HG03095 (cell line): ENCODE data around the gene CSDE1.
A peak's percentile ranks its signal among the peaks of the same experiment; 100 is the strongest.

Experiments
- ATAC-seq: cut with Tn5 transposase; IDR thresholded peaks from one replicate; pipeline ENCODE4 v1.9.1; 2021; ENCODE audit warnings: moderate library complexity; ENCODE audit not compliant: unreplicated experiment

Gene CSDE1

GRCh38 chr1:114750780-114751179, 7.0 kb downstream of the CSDE1 start:
- ATAC-seq = no peak

GRCh38 chr1:114749835-114750234, 7.9 kb downstream of the CSDE1 start:
- ATAC-seq = no peak

- no peak for ATAC-seq
These were observed 11.2 kb downstream of the CSDE1 start for GRCh38 chr1:114746450-114747121.

DNA sequence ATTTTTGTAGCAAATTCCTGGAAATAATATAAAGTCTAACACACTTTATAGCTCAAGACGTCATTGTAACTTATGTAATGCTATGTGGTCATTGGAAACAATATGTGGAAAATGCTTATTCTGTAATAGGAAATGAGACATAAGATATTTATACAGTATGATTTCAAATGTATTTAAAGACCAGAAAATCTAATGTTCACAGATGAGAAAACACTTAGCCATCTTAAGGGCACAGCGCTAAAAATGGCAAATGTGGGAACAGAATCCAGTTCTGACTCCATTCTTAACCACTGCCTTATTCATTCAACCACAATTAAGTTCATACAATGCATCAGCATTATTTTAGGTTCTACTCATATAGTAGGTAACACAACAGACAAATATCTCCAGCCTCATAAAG, 12.5 kb downstream of the CSDE1 start:
- no peak for ATAC-seq

DNA sequence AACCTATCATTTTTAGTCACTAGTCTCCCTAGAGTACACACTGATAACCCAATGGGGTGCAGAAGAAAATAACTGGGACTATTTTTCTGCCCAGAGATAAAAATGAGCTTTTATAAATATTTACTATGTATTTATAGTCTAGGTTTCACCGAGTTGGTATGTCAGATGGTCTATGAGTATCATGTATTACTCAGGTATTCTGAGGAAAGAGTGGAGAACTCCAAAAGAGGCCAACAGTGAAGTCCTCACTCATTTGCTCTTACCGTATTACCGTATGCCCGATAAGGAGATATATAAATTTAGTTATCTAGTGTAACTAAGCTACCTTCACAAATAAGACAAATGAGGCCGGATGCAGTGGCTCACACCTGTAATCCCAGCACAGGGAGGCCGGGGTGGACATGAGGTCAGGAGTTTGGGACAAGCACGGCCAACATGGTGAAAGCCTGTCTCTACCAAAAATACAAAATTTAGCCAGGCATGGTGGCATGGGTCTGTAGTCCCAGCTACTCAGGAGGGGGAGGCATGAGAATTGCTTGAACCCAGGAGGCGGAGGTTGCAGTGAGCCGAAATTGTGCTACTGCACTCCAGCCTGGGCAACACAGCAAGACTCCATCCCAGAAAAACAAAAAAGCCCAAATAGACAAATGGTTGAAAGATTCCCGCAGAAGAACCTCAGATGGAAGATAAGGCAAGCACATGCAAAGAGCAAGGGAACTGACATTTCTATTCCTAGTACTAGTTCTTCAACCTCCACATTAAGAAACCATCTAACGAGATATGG, 15.6 kb downstream of the CSDE1 start:
- ATAC-seq = no peak

- ATAC-seq = no peak
These were observed 17.5 kb downstream of the CSDE1 start for GRCh38 chr1:114740331-114740730.

GRCh38 chr1:114737314-114737849, 20.4 kb downstream of the CSDE1 start:
- ATAC-seq = no peak

DNA sequence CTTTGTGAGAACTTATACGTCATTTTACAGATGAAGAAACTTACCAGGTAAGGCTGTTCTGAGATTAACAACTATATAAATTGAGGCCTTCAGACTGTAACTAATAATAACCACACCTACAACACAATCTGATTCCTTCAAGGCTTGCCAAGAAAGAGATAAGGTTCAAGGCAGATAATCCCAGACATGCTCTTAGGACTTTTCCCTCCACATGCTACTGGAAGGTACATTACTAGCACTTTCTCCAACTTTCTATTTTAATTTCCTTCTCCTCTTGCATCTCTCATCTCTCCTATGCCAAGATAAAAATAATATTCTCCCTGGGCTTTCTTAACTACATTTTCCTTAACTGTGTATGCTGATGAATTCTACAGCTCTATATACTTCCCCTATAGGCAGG, 22.3 kb downstream of the CSDE1 start:
- no peak for ATAC-seq

DNA sequence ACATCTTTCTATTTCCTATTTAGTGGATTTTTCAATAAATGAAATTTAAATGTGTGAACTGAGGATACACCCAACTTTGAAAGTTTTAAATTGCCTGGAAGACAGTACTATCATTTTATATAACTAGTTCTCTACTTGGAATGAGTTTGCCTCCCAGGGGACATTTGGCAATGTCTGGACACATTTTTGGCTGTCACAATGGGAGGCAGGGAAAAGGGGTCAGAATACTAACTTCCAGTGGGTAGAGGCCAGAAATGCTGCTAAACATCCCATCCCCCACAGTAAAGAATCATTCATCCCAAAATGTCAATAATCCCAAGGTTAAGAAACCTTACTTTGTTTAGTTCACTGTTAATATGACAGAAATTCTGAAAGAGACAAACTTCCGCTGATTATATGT, 28.0 kb downstream of the CSDE1 start:
- ATAC-seq = no peak

DNA sequence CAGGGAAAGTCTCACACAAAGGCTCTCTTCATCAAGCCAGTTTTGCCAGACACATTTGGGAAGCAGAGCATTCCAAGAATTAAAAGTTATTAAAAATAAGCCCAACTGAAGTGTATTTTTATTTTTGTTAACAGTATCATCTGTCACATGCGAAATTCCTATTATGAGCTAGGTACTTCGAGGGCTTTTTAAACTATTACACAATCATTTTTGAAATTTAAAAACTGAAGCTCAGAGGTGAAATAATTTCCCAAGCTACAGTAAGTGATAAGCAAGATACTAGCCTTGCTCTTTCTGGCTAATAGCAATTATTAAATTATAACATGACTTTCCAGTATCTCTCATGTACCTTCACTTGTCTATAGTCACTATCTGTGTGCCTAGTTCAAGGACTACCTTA, 29.2 kb downstream of the CSDE1 start:
- no peak for ATAC-seq

DNA sequence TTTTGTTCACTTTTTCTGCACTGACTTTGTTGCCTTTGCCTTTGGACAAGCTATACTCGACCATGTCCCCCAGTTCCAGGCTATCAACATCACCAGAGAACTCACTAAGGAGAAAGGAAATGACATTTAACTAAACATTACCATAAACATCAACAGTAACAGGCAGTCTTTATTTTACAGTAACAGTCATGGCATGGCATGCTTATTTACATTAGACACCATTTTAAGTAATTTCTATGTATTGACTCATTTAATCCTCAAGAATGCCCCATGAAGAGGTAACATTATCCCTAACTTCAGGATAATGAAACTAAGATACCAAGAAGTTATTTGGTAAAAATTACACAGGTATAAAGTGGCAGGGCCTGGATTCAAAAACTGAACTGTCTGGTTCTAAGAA, 32.6 kb downstream of the CSDE1 start:
- no peak for ATAC-seq

- ATAC-seq = no peak
These were observed 33.9 kb downstream of the CSDE1 start for GRCh38 chr1:114723915-114724314.

GRCh38 chr1:114723457-114723856, 34.3 kb downstream of the CSDE1 start:
- ATAC-seq = no peak

GRCh38 chr1:114720492-114720891, 37.3 kb downstream of the CSDE1 start:
- no peak for ATAC-seq

- no peak for ATAC-seq
These were observed 38.4 kb downstream of the CSDE1 start for GRCh38 chr1:114719424-114719787.

DNA sequence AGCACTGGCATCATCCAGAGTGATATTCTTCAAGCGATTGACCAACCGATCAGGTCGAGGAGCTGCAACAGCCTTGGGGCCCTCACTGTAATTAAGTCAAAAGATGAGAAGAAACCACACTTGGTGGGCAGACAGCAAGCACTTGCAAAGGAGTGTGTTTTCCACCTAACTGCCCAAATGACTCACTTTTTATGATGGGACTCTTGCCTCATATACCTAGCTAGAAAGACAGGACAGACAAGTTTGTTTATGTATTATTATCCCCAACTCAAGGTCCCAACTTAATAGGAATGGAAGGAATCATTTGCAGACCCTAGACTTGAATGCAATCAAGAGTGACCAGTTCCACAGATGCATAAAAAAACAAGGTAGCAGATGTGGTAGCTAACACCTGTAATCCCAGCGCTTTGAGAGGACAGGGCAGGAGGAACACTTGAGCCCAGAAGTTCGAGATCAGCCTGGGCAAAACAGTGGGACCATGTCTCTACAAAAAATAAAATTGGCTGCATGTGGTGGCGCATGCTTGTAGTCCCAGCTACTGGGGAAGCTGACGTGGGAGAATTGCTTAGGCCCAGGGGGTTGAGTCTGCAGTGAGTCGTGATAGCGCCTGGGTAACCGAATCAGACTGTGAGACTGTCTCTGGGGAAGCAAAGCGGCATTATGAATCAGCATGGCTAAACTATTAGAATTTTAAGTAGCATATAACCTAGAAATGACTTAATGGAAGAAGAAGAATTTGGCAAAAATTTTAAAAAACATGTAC, 38.9 kb downstream of the CSDE1 start:
- ATAC-seq = no peak

DNA sequence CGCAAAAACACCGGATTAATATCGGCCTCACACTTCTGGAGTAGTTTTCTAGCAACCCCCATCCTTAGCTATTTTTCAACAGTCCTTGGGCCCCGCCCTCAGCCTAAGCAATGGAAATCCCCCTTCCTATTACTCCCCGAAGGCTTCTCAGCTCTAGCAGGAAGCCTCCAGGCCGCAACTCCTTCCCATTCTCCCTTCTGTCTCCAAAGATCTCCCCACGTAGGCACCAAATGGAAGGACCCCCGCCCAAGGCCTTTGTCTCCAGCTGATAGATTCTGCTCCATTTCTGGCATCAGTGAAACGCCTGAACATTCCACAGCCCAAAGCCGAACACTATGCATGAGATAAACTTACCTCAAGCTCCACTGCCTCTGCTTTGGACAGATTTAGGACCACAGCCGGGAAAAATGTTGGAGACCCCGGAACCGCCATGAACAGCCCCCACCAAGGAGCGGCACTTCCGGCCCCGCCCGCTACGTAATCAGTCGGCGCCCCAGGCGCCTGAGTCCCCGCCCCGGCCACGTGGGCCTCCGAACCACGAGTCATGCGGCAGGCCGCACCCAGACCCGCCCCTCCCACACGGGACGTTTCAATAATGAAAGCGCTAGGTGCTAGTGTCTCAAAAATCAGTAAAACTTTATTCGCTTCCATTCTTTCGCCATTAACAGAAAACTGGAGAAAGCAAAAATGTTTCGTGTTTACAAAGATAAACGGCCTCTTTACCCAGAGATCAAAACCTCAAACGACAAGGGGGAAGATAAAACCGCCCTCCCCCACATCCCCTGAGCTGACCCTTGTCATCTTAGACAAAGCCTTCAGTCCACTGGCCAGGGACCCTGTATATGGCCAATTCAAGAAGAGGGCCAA, 41.2 kb downstream of the CSDE1 start, which contains the start of gene NRAS:
Gene NRAS (minus strand): TSS at position 468 of the 867 bp plus-strand sequence. CDS start 611 bp downstream, outside the sequence.
- peak; percentile 96 for ATAC-seq

GRCh38 chr1:114715952-114716303, 41.9 kb downstream of the CSDE1 start:
- no peak for ATAC-seq

DNA sequence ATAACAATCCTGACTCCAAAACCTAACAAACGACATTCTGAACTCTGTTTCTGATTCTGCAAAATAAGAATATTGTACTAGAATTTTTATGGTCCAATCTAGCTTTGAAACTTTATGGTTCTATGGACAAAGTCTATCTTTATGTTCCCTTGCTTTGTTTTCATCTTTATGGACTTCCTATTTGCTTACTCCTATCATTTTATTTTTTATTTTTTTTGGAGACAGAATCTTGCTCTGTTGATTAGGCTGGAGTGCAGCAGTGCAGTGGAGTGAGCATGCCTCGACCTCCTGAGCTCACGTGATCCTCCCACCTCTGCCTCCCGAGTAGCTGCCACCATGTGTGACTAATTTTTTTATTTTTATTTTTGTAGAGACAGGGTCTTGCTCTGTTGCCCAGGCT, 44.8 kb downstream of the CSDE1 start:
- no peak for ATAC-seq

GRCh38 chr1:114710360-114710759, 47.4 kb downstream of the CSDE1 start:
- ATAC-seq = no peak

DNA sequence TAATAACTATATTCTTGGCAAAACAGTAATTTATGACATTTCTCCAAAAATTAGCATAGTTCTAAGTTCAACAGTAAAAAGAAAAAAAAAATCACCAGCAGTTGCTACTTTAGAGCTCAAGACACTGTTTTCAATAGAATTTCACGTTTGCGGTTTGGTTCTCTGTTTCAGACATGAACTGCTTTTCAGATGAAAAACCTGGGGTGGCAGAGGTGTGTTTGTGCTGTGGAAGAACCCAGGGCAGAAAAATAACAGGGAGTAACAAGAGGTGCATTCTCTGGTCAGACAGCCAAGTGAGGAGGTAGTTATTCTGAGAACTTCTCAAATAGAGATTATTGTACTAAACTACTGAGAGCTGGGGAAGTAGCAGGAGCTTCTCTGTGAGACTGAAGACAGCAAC, 50.2 kb downstream of the CSDE1 start:
- ATAC-seq = no peak
